ENCODE data around the gene FGD6.
"Not testable (repeated sequence)": the region's sequence is repeated elsewhere in the genome, so short reads cannot be mapped to it uniquely, and the experiment has no call there.

The FGD6 gene

GRCh38 chr12:95237315-95237714, 20.0 kb upstream of the FGD6 start:
- Histone ChIP-seq H3K27me3 (replicated peaks; ENCODE audit: control insufficient read depth, insufficient read depth, low read length, poor library complexity, severe bottlenecking) (no peaks in the 10 kb centered on the region), H3K9me3 (ENCODE audit: control insufficient read depth, low read length) (no peaks in the 10 kb centered on the region), H3K4me3 (ENCODE audit: insufficient read depth, low read depth, low read length, poor library complexity, severe bottlenecking) (no peak overlapping the region), H3K36me3 (ENCODE audit: control insufficient read depth, insufficient read depth, low read length) (no peaks in the 10 kb centered on the region), H3K27ac (ENCODE audit: insufficient read depth, low read length, poor library complexity, severe bottlenecking) (no peak overlapping the region), H3K4me1 (ENCODE audit: control insufficient read depth, insufficient read depth, low read length, poor library complexity, severe bottlenecking) (no peaks in the 10 kb centered on the region)
- DNase-seq: no peak

- H3K4me1 ChIP-seq (ENCODE audit: control insufficient read depth, insufficient read depth, low read length, poor library complexity, severe bottlenecking): not testable (repeated sequence)
Observed at GRCh38 chr12:95235621-95236020, 18.4 kb upstream of the FGD6 start.

GRCh38 chr12:95234187-95234586, 16.9 kb upstream of the FGD6 start:
- H3K4me1 ChIP-seq (ENCODE audit: control insufficient read depth, insufficient read depth, low read length, poor library complexity, severe bottlenecking); H3K9me3 ChIP-seq (ENCODE audit: control insufficient read depth, low read length); H3K4me3 ChIP-seq (ENCODE audit: insufficient read depth, low read depth, low read length, poor library complexity, severe bottlenecking); H3K36me3 ChIP-seq (ENCODE audit: control insufficient read depth, insufficient read depth, low read length); H3K27me3 ChIP-seq (replicated peaks; ENCODE audit: control insufficient read depth, insufficient read depth, low read length, poor library complexity, severe bottlenecking); DNase-seq; H3K27ac ChIP-seq (ENCODE audit: insufficient read depth, low read length, poor library complexity, severe bottlenecking): not testable (repeated sequence)

More at GRCh38 chr12:95235621-95236020, 18.4 kb upstream of the FGD6 start:
- not testable (repeated sequence) for H3K27me3 ChIP-seq (replicated peaks; ENCODE audit: control insufficient read depth, insufficient read depth, low read length, poor library complexity, severe bottlenecking); H3K9me3 ChIP-seq (ENCODE audit: control insufficient read depth, low read length); H3K27ac ChIP-seq (ENCODE audit: insufficient read depth, low read length, poor library complexity, severe bottlenecking); DNase-seq; H3K4me3 ChIP-seq (ENCODE audit: insufficient read depth, low read depth, low read length, poor library complexity, severe bottlenecking); H3K36me3 ChIP-seq (ENCODE audit: control insufficient read depth, insufficient read depth, low read length)

GRCh38 chr12:95231190-95231589, 13.9 kb upstream of the FGD6 start:
- Histone ChIP-seq H3K9me3 (ENCODE audit: control insufficient read depth, low read length) (no peaks in the 10 kb centered on the region), H3K4me1 (ENCODE audit: control insufficient read depth, insufficient read depth, low read length, poor library complexity, severe bottlenecking) (no peaks in the 10 kb centered on the region), H3K4me3 (ENCODE audit: insufficient read depth, low read depth, low read length, poor library complexity, severe bottlenecking) (no peak overlapping the region), H3K27me3 (replicated peaks; ENCODE audit: control insufficient read depth, insufficient read depth, low read length, poor library complexity, severe bottlenecking) (no peaks in the 10 kb centered on the region), H3K27ac (ENCODE audit: insufficient read depth, low read length, poor library complexity, severe bottlenecking) (no peak overlapping the region), H3K36me3 (ENCODE audit: control insufficient read depth, insufficient read depth, low read length) (no peaks in the 10 kb centered on the region)
- no peak for DNase-seq

- Histone ChIP-seq H3K36me3 (ENCODE audit: control insufficient read depth, insufficient read depth, low read length) (no peaks in the 10 kb centered on the region), H3K4me3 (ENCODE audit: insufficient read depth, low read depth, low read length, poor library complexity, severe bottlenecking) (no peak overlapping the region), H3K27me3 (replicated peaks; ENCODE audit: control insufficient read depth, insufficient read depth, low read length, poor library complexity, severe bottlenecking) (no peaks in the 10 kb centered on the region), H3K4me1 (ENCODE audit: control insufficient read depth, insufficient read depth, low read length, poor library complexity, severe bottlenecking) (no peaks in the 10 kb centered on the region), H3K27ac (ENCODE audit: insufficient read depth, low read length, poor library complexity, severe bottlenecking) (no peak overlapping the region), H3K9me3 (ENCODE audit: control insufficient read depth, low read length) (no peaks in the 10 kb centered on the region)
- DNase-seq: no peak
Observed at GRCh38 chr12:95230313-95230712, 13.0 kb upstream of the FGD6 start.

GRCh38 chr12:95229636-95230035, 12.4 kb upstream of the FGD6 start:
- no peak overlapping the region for H3K4me3 ChIP-seq (ENCODE audit: insufficient read depth, low read depth, low read length, poor library complexity, severe bottlenecking)
- no peaks in the 10 kb centered on the region for H3K9me3 ChIP-seq (ENCODE audit: control insufficient read depth, low read length)
- peaks cover 6% of the 10 kb centered on the region for H3K36me3 ChIP-seq (ENCODE audit: control insufficient read depth, insufficient read depth, low read length)
- DNase-seq: no peak
- H3K27me3 ChIP-seq (replicated peaks; ENCODE audit: control insufficient read depth, insufficient read depth, low read length, poor library complexity, severe bottlenecking): no peaks in the 10 kb centered on the region
- H3K27ac ChIP-seq (ENCODE audit: insufficient read depth, low read length, poor library complexity, severe bottlenecking): no peak overlapping the region
- no peaks in the 10 kb centered on the region for H3K4me1 ChIP-seq (ENCODE audit: control insufficient read depth, insufficient read depth, low read length, poor library complexity, severe bottlenecking)

GRCh38 chr12:95228617-95229016, 11.3 kb upstream of the FGD6 start:
- DNase-seq: no peak
- peaks cover 11% of the 10 kb centered on the region for H3K36me3 ChIP-seq (ENCODE audit: control insufficient read depth, insufficient read depth, low read length)
- no peak overlapping the region for H3K4me3 ChIP-seq (ENCODE audit: insufficient read depth, low read depth, low read length, poor library complexity, severe bottlenecking)
- no peak overlapping the region for H3K27ac ChIP-seq (ENCODE audit: insufficient read depth, low read length, poor library complexity, severe bottlenecking)
- no peaks in the 10 kb centered on the region for H3K9me3 ChIP-seq (ENCODE audit: control insufficient read depth, low read length)
- H3K27me3 ChIP-seq (replicated peaks; ENCODE audit: control insufficient read depth, insufficient read depth, low read length, poor library complexity, severe bottlenecking): no peaks in the 10 kb centered on the region
- no peaks in the 10 kb centered on the region for H3K4me1 ChIP-seq (ENCODE audit: control insufficient read depth, insufficient read depth, low read length, poor library complexity, severe bottlenecking)

- no peaks in the 10 kb centered on the region for H3K27me3 ChIP-seq (replicated peaks; ENCODE audit: control insufficient read depth, insufficient read depth, low read length, poor library complexity, severe bottlenecking)
- H3K27ac ChIP-seq (ENCODE audit: insufficient read depth, low read length, poor library complexity, severe bottlenecking): no peak overlapping the region
- no peak overlapping the region for H3K4me3 ChIP-seq (ENCODE audit: insufficient read depth, low read depth, low read length, poor library complexity, severe bottlenecking)
- DNase-seq: no peak
- H3K9me3 ChIP-seq (ENCODE audit: control insufficient read depth, low read length): no peaks in the 10 kb centered on the region
- H3K36me3 ChIP-seq (ENCODE audit: control insufficient read depth, insufficient read depth, low read length): peaks cover 11% of the 10 kb centered on the region
- H3K4me1 ChIP-seq (ENCODE audit: control insufficient read depth, insufficient read depth, low read length, poor library complexity, severe bottlenecking): no peaks in the 10 kb centered on the region
Observed at GRCh38 chr12:95227818-95228356, 10.6 kb upstream of the FGD6 start.

GRCh38 chr12:95225645-95226212, 8.5 kb upstream of the FGD6 start:
- Histone ChIP-seq H3K4me3 (ENCODE audit: insufficient read depth, low read depth, low read length, poor library complexity, severe bottlenecking) (no peak overlapping the region), H3K36me3 (ENCODE audit: control insufficient read depth, insufficient read depth, low read length) (peaks cover 11% of the 10 kb centered on the region), H3K27me3 (replicated peaks; ENCODE audit: control insufficient read depth, insufficient read depth, low read length, poor library complexity, severe bottlenecking) (no peaks in the 10 kb centered on the region), H3K4me1 (ENCODE audit: control insufficient read depth, insufficient read depth, low read length, poor library complexity, severe bottlenecking) (no peaks in the 10 kb centered on the region), H3K9me3 (ENCODE audit: control insufficient read depth, low read length) (no peaks in the 10 kb centered on the region), H3K27ac (ENCODE audit: insufficient read depth, low read length, poor library complexity, severe bottlenecking) (no peak overlapping the region)
- DNase-seq: no peak

GRCh38 chr12:95224202-95225170, 7.2 kb upstream of the FGD6 start:
- Histone ChIP-seq H3K4me3 (ENCODE audit: insufficient read depth, low read depth, low read length, poor library complexity, severe bottlenecking) (no peak overlapping the region), H3K27ac (ENCODE audit: insufficient read depth, low read length, poor library complexity, severe bottlenecking) (no peak overlapping the region), H3K27me3 (replicated peaks; ENCODE audit: control insufficient read depth, insufficient read depth, low read length, poor library complexity, severe bottlenecking) (no peaks in the 10 kb centered on the region), H3K9me3 (ENCODE audit: control insufficient read depth, low read length) (no peaks in the 10 kb centered on the region), H3K4me1 (ENCODE audit: control insufficient read depth, insufficient read depth, low read length, poor library complexity, severe bottlenecking) (no peaks in the 10 kb centered on the region), H3K36me3 (ENCODE audit: control insufficient read depth, insufficient read depth, low read length) (peaks cover 11% of the 10 kb centered on the region)
- DNase-seq: no peak
